Measurements from ENCODE around the gene PNMA8A. TPM values are rescaled to one million over a fixed set of nuclear protein-coding genes. Genes with fewer than 3 reads are reported as not detected.

Gene PNMA8A
- total RNA-seq: 2.5 and 17.3 TPM in 2 replicates

DNA sequence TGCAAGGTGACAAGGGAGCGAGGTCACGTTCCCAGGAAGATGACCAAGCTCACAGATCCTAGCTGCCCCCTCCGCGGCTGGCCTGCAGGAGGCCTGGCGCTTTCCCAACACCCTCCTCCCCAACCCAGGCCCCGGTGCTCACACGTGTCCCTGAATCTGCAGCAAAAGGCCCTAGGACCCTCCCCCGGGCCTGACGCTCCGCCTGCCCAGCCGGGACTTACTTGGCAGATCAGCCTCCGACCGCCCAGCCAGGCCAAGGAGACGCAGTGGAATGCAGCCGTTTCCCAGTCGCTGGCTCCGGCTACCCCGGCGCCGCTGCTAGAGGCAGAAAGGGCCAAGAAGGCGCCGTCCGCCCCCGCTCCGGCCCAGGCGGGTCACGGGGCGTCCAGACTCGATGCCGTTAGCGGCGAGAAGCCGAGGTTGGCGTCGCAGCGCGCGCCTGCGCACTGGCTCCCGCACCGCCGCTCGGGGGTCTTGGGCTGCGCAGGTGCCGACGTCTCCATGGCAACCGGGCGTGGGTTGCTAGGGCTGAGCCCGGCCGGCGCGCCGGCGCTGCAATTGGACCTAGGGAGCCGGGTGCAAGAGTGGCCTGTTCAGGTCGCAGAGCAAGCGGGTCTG, at the start of gene PNMA8A:
Gene PNMA8A (minus strand): TSS at position 448 of the 618 bp plus-strand sequence. CDS start 528 bp downstream, outside the sequence.

GRCh38 chr19:46495786-46496099, 24.4 kb upstream of the PNMA8A start, which contains the start of gene PNMA8B:
PNMA8B (minus strand) TSS chr19:46495867; CDS start chr19:46495465, 402 bp downstream.

GRCh38 chr19:46428239-46429135, 42.9 kb downstream of the PNMA8A start, which contains the start of gene PNMA8C:
PNMA8C (minus strand) TSS chr19:46428936; CDS start chr19:46428359, 577 bp downstream.

Other genes starting within 250 kb of the PNMA8A start
- not detected in 2 replicates for gene IGFL1, start 241.8 kb downstream of the PNMA8A start, total RNA-seq
- gene HIF3A, start 174.5 kb downstream of the PNMA8A start, total RNA-seq: 4.8 and 7.6 TPM in 2 replicates
- gene PPP5C, start 124.5 kb downstream of the PNMA8A start, total RNA-seq: 64.2 and 66.8 TPM in 2 replicates
- 29.8 and 34.2 TPM in 2 replicates for gene CCDC8, start 58.0 kb downstream of the PNMA8A start, total RNA-seq
- gene PNMA8C, start 42.6 kb downstream of the PNMA8A start, total RNA-seq: under 0.01 and 0.15 TPM in 2 replicates
- gene PNMA8B, start 24.3 kb upstream of the PNMA8A start, total RNA-seq: 2.8 and 5.6 TPM in 2 replicates
- gene CALM3, start 129.8 kb upstream of the PNMA8A start, total RNA-seq: 245 and 374 TPM in 2 replicates
- 2.9 and 6.8 TPM in 2 replicates for gene PTGIR, start 153.5 kb upstream of the PNMA8A start, total RNA-seq
- not detected in 2 replicates for gene GNG8, start 164.6 kb upstream of the PNMA8A start, total RNA-seq
- 6.5 and 15.5 TPM in 2 replicates for gene DACT3, start 189.6 kb upstream of the PNMA8A start, total RNA-seq
- gene PRKD2, start 245.6 kb upstream of the PNMA8A start, total RNA-seq: 17.4 and 23.0 TPM in 2 replicates